Lower leg skin (tissue), 3 donors: ENCODE measurements around the gene GTF2IRD1.
"Not testable (repeated sequence)": the region's sequence is repeated elsewhere in the genome, so short reads cannot be mapped to it uniquely, and the experiment has no call there.

Source experiments
- CTCF ChIP-seq, 3 donors: fragments of 450-650 bp; IDR thresholded peaks; one replicate each; pipeline ENCODE4 v1.5.1; 2016; ENCODE audit warnings: antibody characterized with exemption in 3 of 3, mild to moderate bottlenecking in 3 of 3, moderate library complexity in 2 of 3
- POLR2A ChIP-seq, 2 donors: fragments of 450-650 bp; IDR thresholded peaks; one replicate each; pipeline ENCODE4 v1.6.1; 2016 to 2017; ENCODE audit warnings: antibody characterized with exemption in 2 of 2, mild to moderate bottlenecking in 1 of 2, moderate library complexity in 1 of 2

- TF ChIP-seq POLR2A, CTCF (IDR thresholded peaks at IDR 0.05): not testable (repeated sequence)
These were observed 43.1 kb downstream of the GTF2IRD1 start for GRCh38 chr7:74496773-74497172.
